ENCODE results near the gene COX15. TPM values are rescaled to one million over a fixed set of nuclear protein-coding genes. Genes with fewer than 3 reads are reported as not detected.

COX15 gene
- total and polyA plus RNA-seq, 2 experiments from 2014 or later: 18.3 to 20.3 TPM

DNA sequence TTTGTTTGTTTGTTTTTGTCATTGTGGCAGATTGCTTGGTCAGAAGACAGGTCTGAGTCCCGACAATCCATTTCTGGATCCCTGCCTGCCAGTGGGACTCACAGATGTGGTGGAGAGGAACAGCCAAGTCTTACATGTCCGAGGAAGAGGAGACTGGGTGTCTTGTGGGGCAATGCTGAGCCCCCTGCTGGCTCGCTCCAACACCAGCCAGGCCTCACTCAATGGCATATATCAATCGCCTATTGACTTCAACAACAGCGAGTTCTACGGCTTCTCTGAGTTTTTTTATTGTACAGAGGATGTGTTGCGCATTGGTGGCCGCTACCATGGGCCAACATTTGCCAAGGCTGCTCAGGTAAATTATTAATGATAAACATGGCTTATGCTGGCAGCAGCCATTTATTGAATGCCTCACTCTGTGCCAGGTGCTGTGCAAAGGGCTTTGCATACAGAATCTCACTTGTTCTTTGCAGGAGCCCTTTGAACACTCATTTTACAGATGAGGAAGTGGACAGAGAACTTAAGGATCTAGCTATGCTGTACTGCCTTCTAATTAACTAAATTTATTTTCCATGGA is 33.3 kb downstream of the COX15 start:
- Histone ChIP-seq H3K4me3 (no peak overlapping the region), H3K27me3 (replicated peaks; ENCODE audit: insufficient read depth) (no peaks in the 10 kb centered on the region), H3F3A (ENCODE audit: insufficient read depth) (peaks cover 41% of the 10 kb centered on the region), H3K9ac (no peak overlapping the region), H3K9me3 (ENCODE audit: low read depth) (no peaks in the 10 kb centered on the region), H3K4me2 (ENCODE audit: unreplicated experiment) (no peak overlapping the region), H3K27ac (no peak overlapping the region), H3K9me2 (ENCODE audit: insufficient read depth) (no peaks in the 10 kb centered on the region), H2AFZ (no peak overlapping the region), H3K36me3 (ENCODE audit: low read depth) (peaks cover 65% of the 10 kb centered on the region), H3K79me2 (ENCODE audit: insufficient read depth) (peaks cover 20% of the 10 kb centered on the region), H3K4me1 (ENCODE audit: insufficient read depth) (peaks cover 27% of the 10 kb centered on the region), H4K20me1 (ENCODE audit: insufficient read depth) (no peaks in the 10 kb centered on the region)
- DNase-seq: no peak
- WGBS, 2 experiments (ENCODE audit: low coverage in 1 of 2, low lambda C conversion rate in 2 of 2, missing lambda C conversion rate in 2 of 2): 90% methylated on average over 8 of the region's 8 CpGs
- in situ Hi-C loops (cut with MboI): no loop called here
- TF ChIP-seq EZH2phosphoT487 (IDR thresholded peaks at IDR 0.05; ENCODE audit: insufficient read depth, low read depth): no peak
- no peak for TF ChIP-seq EZH2 (IDR thresholded peaks at IDR 0.05; ENCODE audit: insufficient read depth, poor library complexity, severe bottlenecking)

DNA sequence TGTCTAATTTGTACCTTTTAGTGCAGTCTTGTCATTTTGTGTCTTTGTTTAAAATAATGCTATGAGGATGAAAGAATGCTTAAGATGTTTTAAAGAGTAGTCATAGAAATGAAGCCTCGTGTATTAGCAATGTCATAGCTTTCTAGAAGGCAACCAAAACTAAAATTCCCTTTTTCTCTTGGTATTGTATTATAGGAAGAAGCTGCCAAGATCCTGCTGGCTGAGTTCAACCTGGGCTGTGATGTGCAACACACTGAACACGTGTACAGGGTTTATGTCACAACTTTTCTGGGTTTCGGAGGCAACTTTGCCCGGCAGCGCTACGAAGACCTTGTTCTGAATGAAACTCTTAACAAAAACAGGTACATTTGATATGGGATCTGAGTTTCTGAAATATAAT is 36.2 kb downstream of the COX15 start:
- Histone ChIP-seq H4K20me1 (ENCODE audit: insufficient read depth) (no peaks in the 10 kb centered on the region), H3K36me3 (ENCODE audit: low read depth) (peaks cover 69% of the 10 kb centered on the region), H3K9ac (no peak overlapping the region), H3K79me2 (ENCODE audit: insufficient read depth) (peaks cover 33% of the 10 kb centered on the region), H3K4me1 (ENCODE audit: insufficient read depth) (peaks cover 39% of the 10 kb centered on the region), H3K9me2 (ENCODE audit: insufficient read depth) (no peaks in the 10 kb centered on the region), H2AFZ (no peak overlapping the region), H3K4me3 (no peak overlapping the region), H3K27ac (peak overlapping the region; percentile 79), H3K9me3 (ENCODE audit: low read depth) (no peaks in the 10 kb centered on the region), H3K4me2 (ENCODE audit: unreplicated experiment) (peak overlapping the region; percentile 34), H3F3A (ENCODE audit: insufficient read depth) (peaks cover 59% of the 10 kb centered on the region), H3K27me3 (replicated peaks; ENCODE audit: insufficient read depth) (no peaks in the 10 kb centered on the region)
- in situ Hi-C loops (cut with MboI): no loop called here
- TF ChIP-seq EZH2phosphoT487 (IDR thresholded peaks at IDR 0.05; ENCODE audit: insufficient read depth, low read depth) (no peak), EZH2 (IDR thresholded peaks at IDR 0.05; ENCODE audit: insufficient read depth, poor library complexity, severe bottlenecking) (no peak)
- WGBS, 2 experiments (ENCODE audit: low coverage in 1 of 2, low lambda C conversion rate in 2 of 2, missing lambda C conversion rate in 2 of 2): 78 to 79% methylated on average over 6 of the region's 6 CpGs
- peak; percentile 68 for DNase-seq

DNA sequence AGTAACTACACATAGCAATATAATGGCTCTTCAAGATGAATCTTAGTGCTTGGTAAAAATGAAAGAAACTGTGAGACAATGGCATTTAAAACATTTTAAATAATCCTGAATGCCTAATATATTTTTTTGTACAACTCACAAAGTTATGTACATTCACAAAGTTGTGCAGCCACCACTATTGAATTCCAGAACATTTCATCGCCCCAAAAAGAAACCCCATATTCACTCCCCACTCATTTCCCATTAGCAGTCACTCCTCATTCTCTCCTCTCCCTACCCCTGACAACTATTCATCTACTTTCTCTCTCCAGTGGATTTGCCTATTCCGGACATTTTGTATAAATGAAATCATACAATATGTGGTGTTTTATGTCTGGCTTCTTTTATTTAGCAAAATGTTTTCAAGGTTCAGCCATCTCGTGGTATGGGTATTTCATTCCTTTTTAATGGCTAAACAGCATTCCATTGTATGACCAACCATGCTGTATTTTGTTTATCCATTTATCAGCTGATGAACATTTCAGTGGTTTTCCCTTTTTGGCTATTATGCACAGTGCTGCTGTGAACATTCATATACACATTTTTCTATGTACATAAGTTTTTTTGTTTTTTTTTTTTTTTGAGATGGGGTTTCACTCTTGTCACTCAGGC is 37.9 kb downstream of the COX15 start:
- in situ Hi-C loops (cut with MboI): no loop called here

DNA sequence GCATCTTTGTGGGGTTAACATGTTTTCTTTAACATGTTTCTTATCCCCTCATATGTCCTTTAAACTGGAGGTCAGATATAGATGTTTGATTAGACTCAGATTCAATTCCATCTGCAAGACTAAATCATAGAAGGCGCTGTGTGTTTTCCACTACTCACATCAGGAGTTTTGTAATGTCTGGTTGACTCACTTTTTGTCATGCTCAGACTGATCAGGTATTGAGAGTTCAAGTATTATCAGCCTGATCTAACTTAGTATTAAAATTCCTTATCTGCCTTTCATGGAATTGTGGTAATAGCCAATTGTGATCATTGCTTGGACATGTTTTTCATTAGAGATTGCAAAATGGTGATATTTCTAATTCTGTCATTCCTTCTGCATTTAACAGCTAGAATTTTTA is 42.5 kb downstream of the COX15 start:
- no peak overlapping the region for H3K9ac ChIP-seq
- peaks cover 22% of the 10 kb centered on the region for H3K79me2 ChIP-seq (ENCODE audit: insufficient read depth)
- in situ Hi-C loops (cut with MboI): no loop called here
- DNase-seq: peak; percentile 61
- H3K27me3 ChIP-seq (replicated peaks; ENCODE audit: insufficient read depth): no peaks in the 10 kb centered on the region
- WGBS, 2 experiments (ENCODE audit: low coverage in 1 of 2, low lambda C conversion rate in 2 of 2, missing lambda C conversion rate in 2 of 2): 83 to 90% methylated on average over 1 of the region's 1 CpG
- H3K27ac ChIP-seq: no peak overlapping the region
- no peaks in the 10 kb centered on the region for H4K20me1 ChIP-seq (ENCODE audit: insufficient read depth)
- no peaks in the 10 kb centered on the region for H3K9me3 ChIP-seq (ENCODE audit: low read depth)
- no peaks in the 10 kb centered on the region for H3K9me2 ChIP-seq (ENCODE audit: insufficient read depth)
- peaks cover 64% of the 10 kb centered on the region; the same call in 1 of the 2 replicates for H3K36me3 ChIP-seq (ENCODE audit: low read depth)
- no peak overlapping the region for H3K4me3 ChIP-seq
- H2AFZ ChIP-seq: no peak overlapping the region
- TF ChIP-seq EZH2phosphoT487 (IDR thresholded peaks at IDR 0.05; ENCODE audit: insufficient read depth, low read depth): no peak
- no peak for TF ChIP-seq EZH2 (IDR thresholded peaks at IDR 0.05; ENCODE audit: insufficient read depth, poor library complexity, severe bottlenecking)
- no peak overlapping the region for H3K4me2 ChIP-seq (ENCODE audit: unreplicated experiment)
- peaks cover 52% of the 10 kb centered on the region for H3K4me1 ChIP-seq (ENCODE audit: insufficient read depth)
- peaks cover 65% of the 10 kb centered on the region for H3F3A ChIP-seq (ENCODE audit: insufficient read depth)

More for the DNA sequence above, 37.9 kb downstream of the COX15 start:
- Histone ChIP-seq H3K9ac (peak overlapping the region; percentile 44), H3K27ac (peak overlapping the region; percentile 79), H3K27me3 (replicated peaks; ENCODE audit: insufficient read depth) (no peaks in the 10 kb centered on the region), H4K20me1 (ENCODE audit: insufficient read depth) (no peaks in the 10 kb centered on the region), H2AFZ (0 out of 2 replicates have a peak overlapping the region, but pooled peaks have one; percentile 39), H3K79me2 (ENCODE audit: insufficient read depth) (peaks cover 41% of the 10 kb centered on the region), H3K4me3 (peak overlapping the region; percentile 27; the same call in 1 of the 2 replicates), H3K4me1 (ENCODE audit: insufficient read depth) (peaks cover 51% of the 10 kb centered on the region), H3F3A (ENCODE audit: insufficient read depth) (peaks cover 66% of the 10 kb centered on the region), H3K36me3 (ENCODE audit: low read depth) (peaks cover 73% of the 10 kb centered on the region), H3K9me3 (ENCODE audit: low read depth) (no peaks in the 10 kb centered on the region), H3K9me2 (ENCODE audit: insufficient read depth) (no peaks in the 10 kb centered on the region), H3K4me2 (ENCODE audit: unreplicated experiment) (peak overlapping the region; percentile 61)
- TF ChIP-seq EZH2phosphoT487 (IDR thresholded peaks at IDR 0.05; ENCODE audit: insufficient read depth, low read depth) (no peak), EZH2 (IDR thresholded peaks at IDR 0.05; ENCODE audit: insufficient read depth, poor library complexity, severe bottlenecking) (no peak)
- DNase-seq: peak; percentile 84
- WGBS, 2 experiments (ENCODE audit: low coverage in 1 of 2, low lambda C conversion rate in 2 of 2, missing lambda C conversion rate in 2 of 2): 33 to 35% methylated on average over 3 of the region's 3 CpGs
